ENCODE data around the gene TP53BP2.

- TF ChIP-seq EZH2phosphoT487 (IDR thresholded peaks at IDR 0.05; ENCODE audit: insufficient read depth, low read depth) (no peak), EZH2 (IDR thresholded peaks at IDR 0.05; ENCODE audit: insufficient read depth, poor library complexity, severe bottlenecking) (no peak)
These were observed 27.3 kb upstream of the TP53BP2 start for GRCh38 chr1:223873044-223873443.
